ENCODE measurements around the gene AEBP1. TPM values are rescaled to one million over a fixed set of nuclear protein-coding genes. Genes with fewer than 3 reads are reported as not detected.
A peak's percentile ranks its signal among the peaks of the same experiment; 100 is the strongest.

AEBP1 gene
- total and polyA plus RNA-seq, 2 experiments from 2014 or later = 15.1 to 42.0 TPM

DNA sequence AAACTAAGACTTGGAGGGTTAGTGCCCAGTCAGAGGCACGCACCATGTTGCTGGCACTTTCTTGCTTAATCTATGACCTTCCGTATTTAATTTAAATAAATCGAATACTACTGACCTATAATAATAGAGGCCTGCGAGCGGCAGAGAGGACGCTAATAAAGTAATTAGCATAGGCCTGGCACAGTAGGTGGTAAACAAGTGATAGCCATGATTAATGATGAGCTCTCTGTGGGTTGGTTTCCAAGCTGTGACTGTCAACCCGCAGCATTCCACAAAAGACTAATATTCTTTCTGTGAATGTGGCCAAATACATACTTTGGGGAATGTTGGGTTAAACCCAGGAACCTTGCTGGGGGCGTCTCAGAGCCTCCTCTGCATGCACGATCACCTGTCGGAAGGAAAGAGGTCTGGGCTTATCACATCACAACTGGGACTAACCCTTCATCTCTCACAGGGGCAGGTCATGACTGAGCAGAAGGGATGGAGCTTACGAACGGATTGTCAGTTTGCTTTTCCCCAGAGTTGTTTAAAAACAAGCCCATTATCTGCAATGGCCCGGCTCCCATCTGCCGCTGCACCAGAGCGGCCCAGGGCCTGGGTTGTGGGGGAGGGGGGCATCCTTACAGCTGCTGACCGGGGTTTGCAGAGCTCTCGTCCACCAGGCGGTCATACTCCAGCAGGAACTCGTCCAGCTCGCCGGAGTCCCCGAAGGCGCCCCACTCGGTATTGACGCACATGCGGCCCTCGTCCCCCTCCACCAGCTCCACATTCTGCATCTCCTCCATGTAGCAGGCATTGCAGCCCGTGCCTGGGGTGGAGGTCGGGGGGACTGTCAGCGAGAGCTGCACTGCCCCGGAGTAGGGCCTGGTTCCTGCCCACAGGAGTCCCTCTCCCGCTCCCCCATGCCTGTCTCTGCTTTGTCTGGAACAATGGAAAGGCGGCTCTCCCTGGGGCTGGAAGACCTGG is 43.2 kb downstream of the AEBP1 start:
- Histone ChIP-seq H3K9me2 (ENCODE audit: insufficient read depth) (no peaks in the 10 kb centered on the region), H3K4me3 (no peak overlapping the region), H3K36me3 (ENCODE audit: insufficient read depth) (no peaks in the 10 kb centered on the region), H3K4me1 (ENCODE audit: insufficient read depth) (peaks cover 8% of the 10 kb centered on the region), H3F3A (replicated peaks; ENCODE audit: low read depth) (no peaks in the 10 kb centered on the region), H3K4me2 (peak overlapping the region; percentile 75; the same call in 1 of the 2 replicates), H3K27me3 (ENCODE audit: insufficient read depth) (peaks cover 30% of the 10 kb centered on the region), H3K79me2 (replicated peaks; ENCODE audit: insufficient read depth) (no peaks in the 10 kb centered on the region), H4K20me1 (replicated peaks; ENCODE audit: insufficient read depth) (no peaks in the 10 kb centered on the region), H2AFZ (peak overlapping the region; percentile 94), H3K27ac (ENCODE audit: low read depth) (no peak overlapping the region)
- ATAC-seq (peak; percentile 4; the same call in 2 of the 3 replicates), DNase-seq (ENCODE audit: low spot score) (peak; percentile 48)
- H3K4me1 Mint-ChIP-seq = peaks cover 21% of the 10 kb centered on the region
- no peaks in the 10 kb centered on the region for H3K9me3 Mint-ChIP-seq
- TF ChIP-seq EZH2phosphoT487 (IDR thresholded peaks at IDR 0.05; ENCODE audit: unreplicated experiment) = no peak
- no peak for TF ChIP-seq POLR2AphosphoS5 (IDR thresholded peaks at IDR 0.05; ENCODE audit: low read depth)
- TF ChIP-seq EZH2 (IDR thresholded peaks at IDR 0.05; ENCODE audit: low read depth, unreplicated experiment) = no peak
- no peak for TF ChIP-seq ZNF331 (CRISPR knock-in tag; IDR thresholded peaks at IDR 0.05; ENCODE audit: low read depth)
- no peak for TF ChIP-seq ZNF114 (CRISPR knock-in tag; IDR thresholded peaks at IDR 0.05)
- TF ChIP-seq, protein P1, sequence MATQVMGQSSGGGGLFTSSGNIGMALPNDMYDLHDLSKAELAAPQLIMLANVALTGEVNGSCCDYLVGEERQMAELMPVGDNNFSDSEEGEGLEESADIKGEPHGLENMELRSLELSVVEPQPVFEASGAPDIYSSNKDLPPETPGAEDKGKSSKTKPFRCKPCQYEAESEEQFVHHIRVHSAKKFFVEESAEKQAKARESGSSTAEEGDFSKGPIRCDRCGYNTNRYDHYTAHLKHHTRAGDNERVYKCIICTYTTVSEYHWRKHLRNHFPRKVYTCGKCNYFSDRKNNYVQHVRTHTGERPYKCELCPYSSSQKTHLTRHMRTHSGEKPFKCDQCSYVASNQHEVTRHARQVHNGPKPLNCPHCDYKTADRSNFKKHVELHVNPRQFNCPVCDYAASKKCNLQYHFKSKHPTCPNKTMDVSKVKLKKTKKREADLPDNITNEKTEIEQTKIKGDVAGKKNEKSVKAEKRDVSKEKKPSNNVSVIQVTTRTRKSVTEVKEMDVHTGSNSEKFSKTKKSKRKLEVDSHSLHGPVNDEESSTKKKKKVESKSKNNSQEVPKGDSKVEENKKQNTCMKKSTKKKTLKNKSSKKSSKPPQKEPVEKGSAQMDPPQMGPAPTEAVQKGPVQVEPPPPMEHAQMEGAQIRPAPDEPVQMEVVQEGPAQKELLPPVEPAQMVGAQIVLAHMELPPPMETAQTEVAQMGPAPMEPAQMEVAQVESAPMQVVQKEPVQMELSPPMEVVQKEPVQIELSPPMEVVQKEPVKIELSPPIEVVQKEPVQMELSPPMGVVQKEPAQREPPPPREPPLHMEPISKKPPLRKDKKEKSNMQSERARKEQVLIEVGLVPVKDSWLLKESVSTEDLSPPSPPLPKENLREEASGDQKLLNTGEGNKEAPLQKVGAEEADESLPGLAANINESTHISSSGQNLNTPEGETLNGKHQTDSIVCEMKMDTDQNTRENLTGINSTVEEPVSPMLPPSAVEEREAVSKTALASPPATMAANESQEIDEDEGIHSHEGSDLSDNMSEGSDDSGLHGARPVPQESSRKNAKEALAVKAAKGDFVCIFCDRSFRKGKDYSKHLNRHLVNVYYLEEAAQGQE (IDR thresholded peaks at IDR 0.05; ENCODE audit: unreplicated experiment) = no peak
- TF ChIP-seq, protein P2, sequence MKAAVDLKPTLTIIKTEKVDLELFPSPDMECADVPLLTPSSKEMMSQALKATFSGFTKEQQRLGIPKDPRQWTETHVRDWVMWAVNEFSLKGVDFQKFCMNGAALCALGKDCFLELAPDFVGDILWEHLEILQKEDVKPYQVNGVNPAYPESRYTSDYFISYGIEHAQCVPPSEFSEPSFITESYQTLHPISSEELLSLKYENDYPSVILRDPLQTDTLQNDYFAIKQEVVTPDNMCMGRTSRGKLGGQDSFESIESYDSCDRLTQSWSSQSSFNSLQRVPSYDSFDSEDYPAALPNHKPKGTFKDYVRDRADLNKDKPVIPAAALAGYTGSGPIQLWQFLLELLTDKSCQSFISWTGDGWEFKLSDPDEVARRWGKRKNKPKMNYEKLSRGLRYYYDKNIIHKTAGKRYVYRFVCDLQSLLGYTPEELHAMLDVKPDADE (IDR thresholded peaks at IDR 0.05) = no peak
- TF ChIP-seq STAT1 (IDR thresholded peaks at IDR 0.05; ENCODE audit: unreplicated experiment) = no peak
- no peak overlapping the region for H3K27ac Mint-ChIP-seq
- no peaks in the 10 kb centered on the region for H3K36me3 Mint-ChIP-seq (ENCODE audit: low read depth)
- no peak overlapping the region for H3K4me3 Mint-ChIP-seq
- H3K27me3 Mint-ChIP-seq (ENCODE audit: insufficient read depth, low read depth, poor library complexity) = peaks cover 37% of the 10 kb centered on the region

DNA sequence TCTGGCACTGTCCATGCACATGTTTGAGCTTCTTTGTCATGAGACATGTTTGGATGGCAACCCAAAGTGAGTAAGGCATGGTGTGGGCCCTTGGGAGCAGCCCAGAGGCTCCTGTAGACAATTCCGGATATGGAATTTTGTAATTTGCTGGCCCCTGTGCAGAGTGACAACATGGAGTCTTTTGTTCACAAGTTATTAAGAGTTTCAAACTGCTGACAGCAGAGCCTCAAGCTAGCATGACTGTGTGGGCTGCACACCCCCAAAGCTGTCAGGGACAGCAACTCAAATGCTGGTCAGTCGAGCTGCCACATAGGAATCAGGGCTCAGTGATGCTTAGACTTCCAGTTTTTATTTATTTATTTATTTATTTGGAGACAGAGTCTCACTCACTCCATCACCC is 44.0 kb downstream of the AEBP1 start:
- TF ChIP-seq EZH2 (IDR thresholded peaks at IDR 0.05; ENCODE audit: low read depth, unreplicated experiment) (no peak), EZH2phosphoT487 (IDR thresholded peaks at IDR 0.05; ENCODE audit: unreplicated experiment) (no peak), POLR2AphosphoS5 (IDR thresholded peaks at IDR 0.05; ENCODE audit: low read depth) (no peak), ZNF331 (CRISPR knock-in tag; IDR thresholded peaks at IDR 0.05; ENCODE audit: low read depth) (no peak), CREB1 (CRISPR knock-in tag; IDR thresholded peaks at IDR 0.05; ENCODE audit: low read depth) (no peak), JUNB (IDR thresholded peaks at IDR 0.05; ENCODE audit: unreplicated experiment) (no peak)
- TF ChIP-seq, protein P2 (IDR thresholded peaks at IDR 0.05) = no peak
- TF ChIP-seq, protein P3, sequence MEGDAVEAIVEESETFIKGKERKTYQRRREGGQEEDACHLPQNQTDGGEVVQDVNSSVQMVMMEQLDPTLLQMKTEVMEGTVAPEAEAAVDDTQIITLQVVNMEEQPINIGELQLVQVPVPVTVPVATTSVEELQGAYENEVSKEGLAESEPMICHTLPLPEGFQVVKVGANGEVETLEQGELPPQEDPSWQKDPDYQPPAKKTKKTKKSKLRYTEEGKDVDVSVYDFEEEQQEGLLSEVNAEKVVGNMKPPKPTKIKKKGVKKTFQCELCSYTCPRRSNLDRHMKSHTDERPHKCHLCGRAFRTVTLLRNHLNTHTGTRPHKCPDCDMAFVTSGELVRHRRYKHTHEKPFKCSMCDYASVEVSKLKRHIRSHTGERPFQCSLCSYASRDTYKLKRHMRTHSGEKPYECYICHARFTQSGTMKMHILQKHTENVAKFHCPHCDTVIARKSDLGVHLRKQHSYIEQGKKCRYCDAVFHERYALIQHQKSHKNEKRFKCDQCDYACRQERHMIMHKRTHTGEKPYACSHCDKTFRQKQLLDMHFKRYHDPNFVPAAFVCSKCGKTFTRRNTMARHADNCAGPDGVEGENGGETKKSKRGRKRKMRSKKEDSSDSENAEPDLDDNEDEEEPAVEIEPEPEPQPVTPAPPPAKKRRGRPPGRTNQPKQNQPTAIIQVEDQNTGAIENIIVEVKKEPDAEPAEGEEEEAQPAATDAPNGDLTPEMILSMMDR (conservative IDR thresholded peaks at IDR 0.05; ENCODE audit: low read depth in 2 of 2) = no peak
- no peaks in the 10 kb centered on the region for H3F3A ChIP-seq (replicated peaks; ENCODE audit: low read depth)
- H3K79me2 ChIP-seq (replicated peaks; ENCODE audit: insufficient read depth) = no peaks in the 10 kb centered on the region
- H3K4me2 ChIP-seq = no peak overlapping the region; the same call in 1 of the 2 replicates
- Mint-ChIP-seq H3K36me3 (ENCODE audit: low read depth) (no peaks in the 10 kb centered on the region), H3K9me3 (no peaks in the 10 kb centered on the region), H3K4me1 (peaks cover 21% of the 10 kb centered on the region), H3K27me3 (ENCODE audit: insufficient read depth, low read depth, poor library complexity) (peaks cover 37% of the 10 kb centered on the region), H3K4me3 (no peak overlapping the region), H3K27ac (no peak overlapping the region)
- DNase-seq (ENCODE audit: low spot score) (no peak), ATAC-seq (no peak)
- no peak overlapping the region for H3K4me3 ChIP-seq
- no peaks in the 10 kb centered on the region for H3K9me2 ChIP-seq (ENCODE audit: insufficient read depth)
- peaks cover 8% of the 10 kb centered on the region for H3K4me1 ChIP-seq (ENCODE audit: insufficient read depth)
- H2AFZ ChIP-seq = 0 out of 2 replicates have a peak overlapping the region, but pooled peaks have one; percentile 83
- peaks cover 30% of the 10 kb centered on the region for H3K27me3 ChIP-seq (ENCODE audit: insufficient read depth)
- H4K20me1 ChIP-seq (replicated peaks; ENCODE audit: insufficient read depth) = no peaks in the 10 kb centered on the region
- no peak overlapping the region for H3K27ac ChIP-seq (ENCODE audit: low read depth)
- no peaks in the 10 kb centered on the region for H3K36me3 ChIP-seq (ENCODE audit: insufficient read depth)
